Adrenal gland (tissue), 5 donors: ENCODE measurements around the gene C1GALT1C1L.

Source experiments
- CTCF ChIP-seq, 6 experiments: fragments of 450-650 bp in 4 of 6; fragments of 200-600 bp in 2 of 6; sonication (generic) in 1 of 6; IDR thresholded peaks; 1 replicate in 5 of 6; 2 replicates in 1 of 6; pipeline versions ENCODE4 v1.5.1 to v1.8.0; 2016 to 2021; ENCODE audit warnings: antibody characterized with exemption in 6 of 6, mild to moderate bottlenecking in 2 of 6, moderate library complexity in 1 of 6
- POLR2A ChIP-seq, 2 donors: fragments of 450-650 bp; IDR thresholded peaks; one replicate each; pipeline ENCODE4 v1.6.1; 2017; ENCODE audit warnings: antibody characterized with exemption in 2 of 2, mild to moderate bottlenecking in 2 of 2, moderate library complexity in 1 of 2
- donor health status: DM: no; HTN: no; CAD: no.

DNA sequence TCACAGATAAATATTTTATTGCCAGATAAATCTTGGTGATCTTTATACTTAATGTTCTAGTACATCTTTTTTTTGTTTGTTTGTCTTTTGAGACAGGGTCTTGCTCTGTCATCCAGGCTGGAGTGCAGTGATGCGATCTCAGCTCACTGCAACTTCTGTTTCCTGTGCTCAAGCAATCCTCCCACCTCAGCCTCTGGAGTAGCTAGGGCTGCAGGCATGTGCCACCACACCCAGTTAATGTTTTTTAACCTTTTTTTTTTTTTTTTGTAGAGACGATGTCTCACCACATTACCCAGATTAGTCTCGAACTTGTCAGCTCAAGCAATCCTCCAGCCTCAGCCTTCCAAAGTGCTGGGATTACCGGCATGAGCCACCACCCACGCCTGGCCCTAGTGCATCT is 9.1 kb upstream of the C1GALT1C1L start:
- TF ChIP-seq POLR2A (IDR thresholded peaks at IDR 0.05) (no peak), CTCF (IDR thresholded peaks at IDR 0.05) (no peak)
